ENCODE measurements around the gene R3HDM4.
"Not testable (repeated sequence)": the region's sequence is repeated elsewhere in the genome, so short reads cannot be mapped to it uniquely, and the experiment has no call there.

Gene R3HDM4

DNA sequence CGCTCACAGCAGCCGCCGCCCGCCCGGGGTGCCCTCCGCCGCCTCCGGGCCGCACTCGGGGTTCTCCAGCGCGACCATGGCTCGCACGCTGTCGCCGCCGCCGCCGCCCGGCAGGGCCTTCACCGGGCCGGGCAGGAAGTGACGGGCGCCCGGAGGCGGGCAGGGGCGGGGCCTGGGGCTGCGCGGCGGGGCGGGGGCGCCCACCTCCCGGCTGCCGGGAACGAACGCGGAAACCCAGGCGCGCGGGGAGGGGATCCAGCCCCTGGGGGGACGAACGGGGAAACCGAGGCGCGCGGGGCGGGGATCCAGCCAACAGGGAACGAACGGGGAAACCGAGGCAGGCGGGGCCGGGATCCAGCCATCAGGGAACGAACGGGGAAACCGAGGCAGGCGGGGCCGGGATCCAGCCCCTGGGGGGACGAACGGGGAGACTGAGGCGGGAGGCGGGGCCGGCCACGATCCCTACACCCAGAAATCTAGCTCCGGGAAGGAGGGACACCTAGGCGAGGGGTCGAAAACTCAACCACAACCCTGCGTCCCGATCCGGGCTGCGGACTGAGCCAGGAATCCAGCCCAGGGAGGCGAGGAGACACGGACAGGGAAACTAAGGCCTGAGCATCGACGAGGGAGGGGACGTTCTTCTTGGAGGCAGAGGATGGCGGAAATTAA is at the start of gene R3HDM4:
TSS of gene R3HDM4 (minus strand) at position 140 of the 669 bp plus-strand sequence. CDS start at position 78, 62 bp downstream.
- peak; percentile 72 to 73 for DNase-seq (ENCODE audit: low read depth in 1 of 2, low spot score in 1 of 2)

DNA sequence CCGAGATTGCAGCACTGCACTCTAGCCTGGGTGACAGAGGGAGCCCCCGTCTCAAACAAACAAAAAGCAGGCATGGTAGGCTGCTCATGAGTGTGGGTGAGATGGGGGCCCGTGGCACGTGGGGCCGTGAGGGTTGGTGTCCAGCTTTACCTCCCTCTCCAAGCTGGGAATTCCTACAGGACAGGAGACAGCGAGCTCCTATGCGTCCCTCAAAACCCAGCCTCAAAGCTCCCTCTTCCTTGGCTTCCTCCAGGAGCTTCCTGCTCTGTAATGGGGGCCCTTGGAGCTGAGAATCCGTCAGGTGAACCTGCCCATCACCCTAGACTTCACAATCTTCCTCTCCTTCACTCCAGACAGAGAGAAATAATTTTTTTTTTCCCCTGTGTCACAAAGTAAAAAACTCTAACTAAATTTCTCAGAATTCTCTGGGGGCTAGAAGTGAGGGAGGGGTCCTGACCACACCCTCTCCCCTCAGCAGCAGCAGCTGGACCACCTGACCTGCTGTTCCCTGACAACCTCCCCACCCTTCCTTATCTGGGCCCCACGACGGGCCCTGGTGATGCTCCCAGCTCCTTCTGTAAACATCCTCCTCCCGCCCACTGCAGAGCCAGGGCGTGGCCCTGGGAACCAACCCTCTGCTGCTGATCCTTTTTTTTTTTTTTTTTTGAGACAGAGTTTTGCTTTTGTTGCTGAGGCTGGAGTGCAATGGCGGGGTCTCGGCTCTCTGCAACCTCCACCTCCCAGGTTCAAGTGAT is 49.0 kb upstream of the R3HDM4 start:
- no peak for DNase-seq (ENCODE audit: low read depth in 1 of 2, low spot score in 1 of 2)

DNA sequence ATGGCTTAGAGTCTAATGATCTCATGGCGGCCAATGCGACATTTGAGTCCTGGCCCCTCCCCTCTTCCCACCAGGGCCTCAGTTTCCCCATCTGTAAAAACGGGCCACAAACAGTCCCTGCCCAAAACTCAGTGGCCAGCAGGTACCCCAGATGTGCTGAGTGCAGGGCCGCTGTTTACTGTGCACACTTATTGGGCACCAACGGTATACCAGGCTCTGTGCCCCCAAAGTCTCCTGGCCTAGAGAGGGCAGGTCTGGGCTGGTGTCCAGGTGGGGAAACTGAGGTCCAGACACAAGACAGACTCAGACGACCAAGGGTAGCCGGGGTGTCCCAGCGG is 47.6 kb upstream of the R3HDM4 start:
- DNase-seq (ENCODE audit: low read depth in 1 of 2, low spot score in 1 of 2), result no peak

DNA sequence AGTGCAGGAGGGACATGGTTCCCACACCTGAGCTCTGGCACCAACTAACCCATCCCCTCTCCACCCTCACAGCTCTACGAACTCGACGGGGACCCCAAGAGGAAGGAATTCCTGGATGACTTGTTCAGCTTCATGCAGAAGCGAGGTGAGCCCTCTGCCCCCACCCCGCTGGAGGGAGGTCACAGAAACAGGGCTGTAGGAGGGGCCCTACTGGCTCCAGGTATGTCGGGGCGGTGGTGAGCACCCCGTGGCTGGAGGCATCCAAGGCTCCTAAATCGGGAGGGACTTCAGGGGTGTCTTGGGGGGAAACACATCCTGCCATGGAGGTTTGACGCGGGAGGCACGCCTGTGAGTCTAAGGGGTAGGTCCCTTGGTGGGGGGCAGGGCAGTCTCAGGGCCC is 47.0 kb upstream of the R3HDM4 start:
- DNase-seq (ENCODE audit: low read depth in 1 of 2, low spot score in 1 of 2), result no peak

DNA sequence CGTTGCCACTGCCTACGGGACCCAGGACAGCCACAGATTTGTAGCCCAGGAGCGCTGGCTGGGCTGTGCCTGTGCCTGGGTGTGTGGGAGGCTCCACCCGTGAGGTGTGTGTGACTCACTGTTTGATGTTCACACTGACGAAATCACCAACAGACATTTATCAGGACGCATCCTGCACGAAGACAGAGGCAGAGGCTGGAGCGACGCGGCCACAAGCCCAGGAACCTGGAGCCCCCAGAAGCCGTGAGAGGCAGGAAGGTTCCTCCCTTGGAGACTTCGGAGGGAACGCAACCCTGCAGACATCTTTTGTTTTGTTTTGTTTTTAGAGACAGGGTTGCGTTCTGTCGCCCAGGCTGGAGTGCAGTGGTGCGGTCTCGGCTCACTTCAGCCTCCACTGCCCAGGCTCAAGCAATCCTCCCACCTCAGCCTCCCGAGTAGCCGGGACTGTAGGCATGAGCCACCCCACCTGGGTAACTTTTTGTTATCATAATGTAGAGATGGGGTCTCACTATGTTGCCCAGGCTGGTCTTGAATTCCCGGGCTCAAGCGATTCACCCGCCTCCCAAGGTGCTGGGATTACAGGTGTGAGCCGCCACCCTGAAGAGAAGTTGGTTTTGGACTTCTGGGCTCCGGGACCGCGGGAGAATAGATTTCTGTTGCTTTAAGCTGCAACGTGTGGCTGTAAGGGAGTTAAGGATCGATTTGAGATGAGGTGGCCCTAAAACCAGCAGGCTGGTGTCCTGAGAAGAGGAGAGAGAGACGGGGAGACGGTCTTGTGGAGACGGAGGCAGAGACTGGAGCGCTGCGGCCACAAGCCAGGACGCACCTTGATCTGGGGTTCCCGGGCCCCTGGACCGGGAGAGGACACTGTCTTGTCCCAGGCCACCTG is 46.2 kb upstream of the R3HDM4 start:
- DNase-seq (ENCODE audit: low read depth in 1 of 2, low spot score in 1 of 2), result peak in 1 of 2 donors; percentile 17

DNA sequence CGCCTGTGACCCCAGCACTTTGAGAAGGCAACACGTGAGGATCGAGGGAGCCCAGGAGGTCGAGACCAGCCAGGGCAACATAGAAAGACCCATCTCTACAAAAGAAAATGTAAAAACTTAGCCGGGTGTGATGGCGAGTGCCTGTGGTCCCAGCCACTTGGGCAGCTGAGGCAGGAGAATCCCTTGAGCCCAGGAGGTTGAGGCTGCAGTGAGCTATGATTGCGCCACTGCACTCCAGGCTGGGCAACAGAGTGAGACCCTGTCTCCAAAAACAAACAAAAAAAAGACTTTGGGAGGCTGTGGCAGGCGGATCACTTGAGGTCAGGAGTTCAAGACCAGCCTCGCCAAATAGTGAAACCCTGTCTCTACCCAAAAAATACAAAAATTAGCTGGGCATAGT is 44.6 kb upstream of the R3HDM4 start:
- DNase-seq (ENCODE audit: low read depth in 1 of 2, low spot score in 1 of 2), result not testable (repeated sequence)

DNA sequence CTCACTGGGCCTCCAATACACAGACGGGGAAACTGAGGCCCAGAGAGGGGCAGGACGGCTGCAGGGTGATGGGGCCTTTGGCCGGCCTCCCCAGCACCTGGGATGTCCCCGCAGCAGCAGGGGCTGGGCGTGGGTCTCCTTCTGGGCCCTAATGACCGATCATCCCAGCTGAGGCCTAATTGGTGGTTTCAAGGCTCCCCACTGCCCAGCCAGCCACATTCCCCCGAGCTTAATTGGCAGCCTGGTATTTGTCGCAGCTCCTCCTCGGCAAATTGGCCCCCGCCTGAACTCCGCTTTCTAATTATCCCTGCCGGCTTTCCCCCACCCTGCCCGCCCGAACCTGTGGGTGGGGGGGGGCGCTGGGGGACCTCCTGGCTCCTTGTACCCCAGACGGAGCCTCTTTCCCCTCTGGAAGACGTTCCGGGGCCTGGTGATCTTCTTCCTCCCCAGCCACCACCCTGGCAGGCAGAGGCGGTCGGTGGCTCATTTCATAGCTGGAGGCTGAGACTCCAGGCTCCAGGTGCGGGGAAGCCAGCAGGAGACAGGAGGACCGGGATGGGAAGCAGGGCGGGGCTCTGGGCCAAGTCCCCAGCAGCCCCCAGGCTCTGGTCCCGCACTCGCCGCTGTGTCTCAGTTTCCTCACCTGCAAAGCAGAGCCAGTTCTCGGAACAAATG is 43.9 kb upstream of the R3HDM4 start:
- no peak for DNase-seq (ENCODE audit: low read depth in 1 of 2, low spot score in 1 of 2)

DNA sequence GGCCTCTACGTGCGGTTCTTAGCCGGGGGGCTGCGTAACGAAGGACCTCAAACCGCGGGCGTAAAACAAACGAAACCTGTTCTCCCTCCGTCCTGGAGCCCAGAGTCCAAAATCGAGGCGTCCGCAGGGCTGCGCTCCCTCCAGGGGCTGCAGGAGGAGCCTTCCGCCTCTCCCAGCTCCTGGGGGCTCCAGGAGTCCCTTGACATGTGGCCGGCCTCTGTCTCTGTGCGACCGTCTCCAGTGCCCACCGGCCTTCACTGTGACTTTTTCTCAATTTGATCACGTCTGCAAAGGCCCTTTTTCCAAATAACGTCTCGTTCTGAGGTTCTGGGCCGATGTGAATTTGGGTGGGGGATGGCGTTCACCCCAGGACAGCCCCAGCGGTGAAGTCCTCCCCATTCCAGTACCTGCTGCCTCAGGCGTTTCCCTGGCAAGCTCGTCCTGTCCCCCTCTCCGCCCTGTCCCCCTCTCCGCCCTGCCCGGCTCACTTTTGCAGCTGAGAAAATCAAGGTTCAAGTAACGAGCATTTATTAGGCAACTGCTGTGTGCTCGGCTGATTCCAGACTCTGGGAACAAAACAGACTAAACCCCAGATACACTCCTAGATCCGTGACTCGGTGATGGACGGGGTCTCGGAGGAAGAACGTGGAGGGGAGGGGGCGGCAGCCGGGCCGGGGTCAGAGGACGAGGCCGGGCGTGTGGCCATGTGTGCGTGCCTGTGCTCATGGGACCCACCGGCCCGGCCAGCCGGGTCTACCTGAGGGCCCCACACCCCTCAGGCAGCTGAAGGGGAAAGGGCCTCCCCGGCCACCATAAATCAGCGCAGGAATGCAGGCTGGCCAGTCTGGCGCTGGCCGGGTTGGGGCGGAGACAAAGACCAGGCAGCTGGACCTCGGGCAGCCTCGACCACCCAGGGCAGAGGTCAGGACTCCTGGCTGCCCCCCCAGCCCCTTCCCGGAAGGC is 43.1 kb upstream of the R3HDM4 start:
- DNase-seq (ENCODE audit: low read depth in 1 of 2, low spot score in 1 of 2), result no peak

DNA sequence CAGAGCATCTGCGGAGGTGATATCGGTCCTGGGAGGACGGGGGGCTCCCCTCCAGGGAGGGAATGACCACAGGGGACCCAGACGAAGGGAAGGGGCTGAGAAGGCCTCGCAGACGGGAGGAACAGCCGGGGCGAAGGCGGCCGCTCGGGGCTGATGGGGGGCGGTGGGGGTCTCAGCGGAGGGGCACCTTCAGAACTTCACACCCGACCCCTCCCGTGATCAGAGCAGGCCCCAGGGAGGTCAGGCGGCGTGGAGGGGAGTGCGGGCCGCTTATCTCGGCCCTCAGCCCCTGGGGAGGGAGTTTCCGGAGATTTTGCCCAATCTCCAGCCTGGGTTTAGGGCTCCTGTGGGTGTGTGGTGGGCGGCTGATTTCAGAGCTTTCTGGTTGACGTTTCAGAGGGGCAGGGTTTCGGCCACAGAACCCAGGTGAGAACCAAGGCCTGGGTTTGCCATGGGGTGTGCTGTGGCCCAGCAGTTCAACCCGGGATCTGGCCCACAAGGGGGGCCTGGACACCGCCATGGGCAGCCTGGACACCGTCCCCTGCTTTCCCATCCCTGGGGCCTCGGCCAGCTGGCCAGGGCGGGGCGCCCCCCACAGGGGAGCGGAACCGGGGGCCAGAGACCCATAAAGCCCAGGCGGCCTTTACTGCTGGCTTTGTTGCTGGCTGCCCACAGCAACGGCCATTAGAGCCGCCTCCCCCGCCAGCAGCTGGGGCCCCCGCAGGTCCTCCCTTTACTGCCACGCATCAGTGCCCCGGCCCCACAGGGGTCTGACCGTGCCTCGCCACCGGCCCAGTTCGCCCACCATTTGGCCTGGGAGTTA is 41.9 kb upstream of the R3HDM4 start:
- DNase-seq (ENCODE audit: low read depth in 1 of 2, low spot score in 1 of 2), result no peak

DNA sequence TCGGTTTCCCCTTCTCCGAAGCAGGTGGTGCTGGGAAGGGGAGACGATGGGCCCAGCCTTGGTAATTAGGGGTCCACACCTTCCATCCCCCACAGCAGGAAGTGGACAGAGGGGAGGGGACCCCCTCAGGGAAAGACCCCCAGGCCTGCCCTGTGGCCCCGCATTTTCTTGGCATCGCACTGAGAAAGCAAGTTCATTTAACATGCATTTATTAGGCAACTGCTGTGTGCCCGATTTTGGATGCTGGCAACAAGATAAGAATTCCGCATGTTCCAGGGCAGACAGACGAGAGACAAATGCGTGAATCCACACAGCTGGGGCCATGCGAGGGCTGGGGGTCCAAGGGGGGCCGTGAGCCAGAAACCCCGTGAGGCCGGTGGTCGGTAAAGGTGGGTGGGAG is 41.3 kb upstream of the R3HDM4 start:
- DNase-seq (ENCODE audit: low read depth in 1 of 2, low spot score in 1 of 2), result no peak

DNA sequence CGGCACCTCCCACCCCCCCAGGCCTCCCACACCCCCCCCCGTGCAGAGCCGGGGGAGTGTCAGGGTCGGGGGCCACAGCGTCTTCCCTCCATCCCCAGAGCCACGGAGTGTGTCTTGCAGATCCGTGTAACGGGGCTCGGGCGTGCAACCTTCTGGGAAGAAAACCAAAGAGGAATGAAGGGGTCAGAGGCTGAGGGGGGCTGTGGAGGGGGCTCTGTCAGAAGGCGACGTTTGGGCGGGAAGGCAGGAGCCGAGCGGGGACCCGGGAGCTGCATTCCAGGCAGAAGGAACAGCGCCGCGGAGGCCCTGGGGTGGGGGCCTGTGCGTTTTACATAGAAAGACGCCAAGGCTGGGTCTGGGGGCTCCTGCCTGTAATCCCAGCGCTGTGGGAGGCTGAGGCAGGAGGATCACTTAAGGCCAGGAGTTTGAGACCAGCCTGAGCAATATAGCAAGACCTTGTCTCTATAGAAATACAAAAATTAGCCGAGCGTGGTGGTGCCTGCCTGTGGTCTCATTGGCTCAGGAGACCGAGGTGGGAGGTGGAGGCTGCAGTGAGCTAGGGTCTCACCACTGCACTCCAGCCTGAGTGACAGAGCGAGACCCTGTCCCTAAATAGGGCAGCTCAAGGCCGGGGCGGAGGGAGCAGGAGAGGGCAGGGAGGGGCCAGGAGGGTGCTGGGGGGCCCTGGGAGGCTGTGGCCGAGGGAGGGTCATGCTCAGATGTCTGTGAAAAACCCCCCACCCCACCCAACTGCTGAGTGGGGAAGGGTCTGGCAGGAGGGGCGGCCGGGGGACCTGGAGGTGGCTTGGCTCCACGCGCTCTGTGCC is 40.6 kb upstream of the R3HDM4 start:
- DNase-seq (ENCODE audit: low read depth in 1 of 2, low spot score in 1 of 2), result no peak

DNA sequence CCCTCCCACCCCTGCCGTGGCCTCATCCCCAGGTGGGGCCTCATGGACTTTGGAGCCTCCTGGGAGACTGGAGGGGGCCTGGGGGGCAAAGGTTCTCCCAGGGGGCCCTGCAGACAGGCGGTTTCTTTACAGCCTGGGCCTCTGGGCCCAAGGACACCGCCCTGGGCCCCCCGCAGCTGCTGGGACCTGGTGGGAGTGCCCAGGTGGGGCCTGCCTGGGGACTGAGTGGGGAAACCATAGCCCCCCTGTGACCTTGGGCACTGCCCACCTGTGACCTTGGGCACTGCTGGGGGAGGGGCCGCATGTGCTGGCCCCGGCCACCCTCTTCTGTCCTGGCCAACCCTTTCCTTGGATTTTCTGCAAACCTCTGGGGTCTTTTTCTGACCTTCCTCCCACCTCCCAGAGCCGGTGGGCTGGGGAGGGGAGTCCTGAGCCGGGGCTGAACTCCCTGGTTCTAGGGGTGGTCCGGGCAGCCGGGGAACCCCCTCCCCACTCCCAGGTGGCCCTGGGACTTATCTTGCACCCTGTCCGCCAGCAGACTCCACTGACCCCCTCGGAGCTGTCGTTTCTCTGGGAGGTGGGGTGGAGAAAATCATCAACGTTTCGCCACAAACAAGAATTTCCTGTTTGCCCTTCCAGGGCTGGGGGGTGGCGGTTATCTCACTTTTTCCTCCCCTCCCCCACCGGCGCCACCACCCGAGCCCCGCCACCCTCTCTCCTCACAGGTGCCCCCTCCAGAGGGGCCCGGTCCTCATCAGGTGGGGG is 39.8 kb upstream of the R3HDM4 start:
- no peak for DNase-seq (ENCODE audit: low read depth in 1 of 2, low spot score in 1 of 2)

DNA sequence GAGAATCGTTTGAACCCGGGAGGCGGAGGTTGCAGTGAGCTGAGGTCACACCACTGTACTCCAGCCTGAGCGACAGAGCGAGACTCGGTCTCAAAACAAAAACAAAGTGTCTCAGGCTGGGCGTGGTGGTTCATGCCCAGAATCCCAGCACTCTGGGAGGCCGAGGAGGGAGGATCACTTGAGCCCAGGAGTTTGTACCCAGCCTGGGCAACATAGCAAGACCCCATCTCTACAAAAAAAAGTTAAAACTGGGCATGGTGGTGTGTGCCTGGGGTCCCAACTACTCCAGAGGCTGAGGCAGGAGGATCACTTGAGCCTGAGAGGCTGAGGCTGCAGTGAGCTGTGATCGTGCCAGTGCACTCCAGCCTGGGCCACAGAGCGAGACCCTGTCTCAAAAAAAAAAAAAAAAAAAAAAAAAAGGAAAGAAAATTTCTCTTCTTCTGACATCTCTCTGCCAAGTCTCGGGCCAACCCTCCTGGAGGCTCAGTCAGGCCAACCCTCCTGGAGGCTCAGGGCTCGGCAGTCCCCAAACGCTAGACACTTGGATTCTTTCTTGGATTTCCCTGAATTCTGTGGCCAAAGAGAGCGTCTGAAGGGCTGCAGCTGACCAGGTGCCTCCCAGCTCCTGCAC is 39.1 kb upstream of the R3HDM4 start:
- DNase-seq (ENCODE audit: low read depth in 1 of 2, low spot score in 1 of 2), result no peak

DNA sequence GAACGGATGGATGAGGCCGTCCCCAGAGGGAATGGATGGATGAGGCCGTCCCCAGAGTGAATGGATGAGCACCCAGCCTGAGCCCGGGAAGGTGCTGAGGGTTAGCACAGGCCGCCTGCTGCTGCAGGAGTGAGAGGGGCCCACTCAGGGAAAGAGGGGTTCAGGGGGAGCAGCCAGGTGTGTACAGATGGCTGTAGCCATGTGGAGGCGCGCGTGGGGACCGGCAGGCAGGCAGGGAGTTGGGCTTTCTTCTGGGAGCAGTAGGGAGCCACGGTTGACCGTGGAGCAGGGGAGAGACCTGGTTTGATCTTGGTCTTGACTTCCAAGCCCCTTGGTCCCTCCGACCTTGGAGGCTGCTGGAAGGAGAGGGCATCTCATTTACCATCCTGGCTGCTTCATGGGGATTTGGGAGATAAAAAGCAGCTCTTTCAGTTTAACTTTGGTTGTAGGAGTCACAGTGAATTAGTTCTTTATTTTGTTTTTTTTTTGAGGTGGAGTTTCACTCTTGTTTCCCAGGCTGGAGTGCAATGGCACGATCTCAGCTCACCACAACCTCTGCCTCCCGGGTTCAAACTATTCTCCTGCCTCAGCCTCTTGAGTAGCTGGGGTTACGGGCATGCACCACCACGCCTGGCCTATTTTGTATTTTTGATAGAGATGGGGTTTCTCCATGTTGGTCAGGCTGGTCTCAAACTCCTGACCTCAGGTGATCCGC is 37.5 kb upstream of the R3HDM4 start:
- DNase-seq (ENCODE audit: low read depth in 1 of 2, low spot score in 1 of 2), result no peak

DNA sequence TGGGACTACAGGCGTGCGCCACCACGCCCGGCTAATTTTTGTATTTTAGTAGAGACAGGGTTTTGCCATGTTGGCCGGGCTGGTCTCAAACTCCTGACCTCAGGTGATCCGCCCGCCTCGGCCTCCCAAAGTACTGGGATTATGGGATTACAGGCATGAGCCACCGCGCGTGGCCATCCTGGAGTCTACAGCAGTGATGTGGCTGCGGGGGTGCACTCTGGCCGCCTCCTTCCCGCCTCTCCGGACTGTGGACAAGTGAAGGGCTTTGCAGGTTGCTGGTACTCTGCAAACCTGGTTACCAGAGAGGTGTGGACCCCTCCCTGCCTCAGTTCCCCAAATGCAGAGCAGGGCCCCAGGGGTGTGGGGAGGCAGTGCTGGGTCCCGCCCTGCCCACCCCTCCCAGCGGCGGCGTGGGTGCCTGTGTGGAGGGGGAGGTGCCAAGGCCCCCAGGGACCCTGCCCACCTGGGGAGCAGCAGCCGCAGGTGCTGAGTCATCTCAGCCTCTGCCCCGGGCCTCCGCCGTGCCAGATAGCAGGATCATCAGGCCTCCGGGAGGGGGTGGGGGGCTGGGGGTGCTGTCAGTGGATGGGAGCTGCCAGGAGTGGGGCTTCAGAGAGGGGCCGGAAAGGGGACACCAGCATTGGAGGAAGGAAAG is 36.0 kb upstream of the R3HDM4 start:
- DNase-seq (ENCODE audit: low read depth in 1 of 2, low spot score in 1 of 2), result no peak
